H1 (cell line): ENCODE measurements around the gene SNCAIP. TPM values are rescaled to one million over a fixed set of nuclear protein-coding genes. Genes with fewer than 3 reads are reported as not detected.

ENCODE experiments used
- CTCF ChIA-PET: fragments of 300-600 bp; sonication (Branson Sonifier 250); formaldehyde crosslinking; loops from one replicate; lab custom pipeline; 2021; ENCODE audit not compliant: partially characterized antibody; lab: Charles Lee
- POLR2A ChIA-PET: fragments of 300-600 bp; sonication (Branson Sonifier 250); formaldehyde crosslinking; loops from one replicate; lab custom pipeline; 2021; ENCODE audit warnings: inconsistent platforms; ENCODE audit not compliant: partially characterized antibody; lab: Charles Lee
- DNase-seq, 2 experiments: peaks; one replicate each; pipeline versions ENCODE4 v3.0.0 to v3.0.0-alpha.2; 2010 to 2022; ENCODE audit warnings: low spot score in 2 of 2, low read depth in 1 of 2, mixed read lengths in 1 of 2
- FAIRE-seq: peaks from 2 replicates; lab custom pipeline; 2011; peaks lifted over from hg19 to GRCh38; lab: Jason Lieb, UNC
- H2AFZ ChIP-seq: 2 replicates; pipeline ENCODE4 v1.8.1; 2012; ENCODE audit warnings: low read length, inconsistent platforms
- H2AK5ac ChIP-seq: 2 replicates; pipeline ENCODE4 v1.6.1; 2013; ENCODE audit warnings: low read depth, low read length
- H2BK120ac ChIP-seq: replicated peaks from 2 replicates; pipeline ENCODE3; 2013; ENCODE audit warnings: low read depth, low read length, inconsistent platforms
- H2BK12ac ChIP-seq: 2 replicates; pipeline ENCODE4 v1.6.1; 2013; ENCODE audit warnings: low read depth, low read length
- H2BK15ac ChIP-seq: 2 replicates; pipeline ENCODE4 v1.6.1; 2013; ENCODE audit warnings: low read length
- H2BK20ac ChIP-seq: 2 replicates; pipeline ENCODE4 v1.6.1; 2013; ENCODE audit warnings: low read length
- H2BK5ac ChIP-seq: 2 replicates; pipeline ENCODE4 v1.6.1; 2013; ENCODE audit warnings: low read depth, low read length
- H3K14ac ChIP-seq: 2 replicates; pipeline ENCODE4 v1.6.1; 2013; ENCODE audit warnings: inconsistent platforms; ENCODE audit not compliant: insufficient read length
- H3K18ac ChIP-seq: 2 replicates; pipeline ENCODE4 v1.6.1; 2013; ENCODE audit warnings: low read length; ENCODE audit errors: extremely low read depth
- H3K23ac ChIP-seq: 2 replicates; pipeline ENCODE4 v1.6.1; 2013; ENCODE audit warnings: inconsistent platforms; ENCODE audit not compliant: insufficient read length
- H3K23me2 ChIP-seq: 2 replicates; pipeline ENCODE4 v1.6.1; 2013; ENCODE audit warnings: low read depth, low read length
- H3K27ac ChIP-seq: 2 replicates; pipeline ENCODE4 v1.6.1; 2011; ENCODE audit warnings: low read depth, low read length, inconsistent platforms
- H3K27me3 ChIP-seq, 4 experiments: replicated peaks in 1 of 4; 1 replicate in 1 of 4; 2 replicates in 3 of 4; pipeline versions ENCODE4 v1.6.1 to v1.8.1; 2011 to 2013; ENCODE audit warnings: low read length in 3 of 4, mild to moderate bottlenecking in 3 of 4, inconsistent platforms in 2 of 4, mixed read lengths in 2 of 4, moderate library complexity in 1 of 4; ENCODE audit not compliant: control insufficient read depth in 3 of 4, insufficient read depth in 3 of 4; ENCODE audit errors: extremely low read depth in 1 of 4
- H3K36me3 ChIP-seq, 4 experiments: 2 replicates each; pipeline versions ENCODE4 v1.6.1 to v1.8.1; 2011 to 2013; ENCODE audit warnings: mild to moderate bottlenecking in 4 of 4, low read length in 3 of 4, moderate library complexity in 2 of 4, control low read depth in 1 of 4, inconsistent platforms in 1 of 4; ENCODE audit not compliant: insufficient read depth in 4 of 4, control insufficient read depth in 2 of 4
- H3K4ac ChIP-seq: replicated peaks from 2 replicates; pipeline ENCODE3; 2013; ENCODE audit warnings: low read length, low read depth, mixed read lengths, inconsistent platforms; ENCODE audit not compliant: insufficient read length
- H3K4me1 ChIP-seq, 4 experiments: replicated peaks in 1 of 4; 1 replicate in 1 of 4; 2 replicates in 3 of 4; pipeline versions ENCODE4 v1.6.1 to v1.8.1; 2011 to 2013; ENCODE audit warnings: low read length in 3 of 4, inconsistent platforms in 2 of 4, mixed read lengths in 1 of 4; ENCODE audit not compliant: insufficient read depth in 4 of 4, control insufficient read depth in 3 of 4
- H3K4me2 ChIP-seq, 2 experiments: 2 replicates each; pipeline versions ENCODE4 v1.6.1 to v1.8.1; 2011 to 2013; ENCODE audit warnings: low read depth in 2 of 2, low read length in 2 of 2, control low read depth in 1 of 2, inconsistent platforms in 1 of 2, mild to moderate bottlenecking in 1 of 2; ENCODE audit not compliant: insufficient read depth in 1 of 2
- H3K4me3 ChIP-seq, 4 experiments: fragments of 200-600, 300-600 bp in 1 of 4; sonication (generic), shearing (Covaris generic), sonication (Bioruptor Twin) in 1 of 4; 2 replicates each; pipeline versions ENCODE4 v1.5.1 to v1.8.1; 2011 to 2016; ENCODE audit warnings: low read length in 4 of 4, low read depth in 3 of 4, control low read depth in 2 of 4, inconsistent platforms in 2 of 4, mild to moderate bottlenecking in 2 of 4, mixed read lengths in 1 of 4, moderate library complexity in 1 of 4; ENCODE audit not compliant: insufficient read depth in 2 of 4; ENCODE audit errors: extremely low read depth in 1 of 4
- H3K56ac ChIP-seq: replicated peaks from 2 replicates; pipeline ENCODE3; 2013; ENCODE audit warnings: low read depth, mild to moderate bottlenecking, mixed read lengths, low read length, inconsistent platforms; ENCODE audit not compliant: insufficient read length
- H3K79me1 ChIP-seq: 2 replicates; pipeline ENCODE4 v1.6.1; 2013; ENCODE audit warnings: low read depth, low read length, control low read depth
- H3K79me2 ChIP-seq, 2 experiments: 2 replicates each; pipeline versions ENCODE4 v1.6.1 to v1.8.1; 2012 to 2013; ENCODE audit warnings: low read length in 2 of 2, mild to moderate bottlenecking in 2 of 2, inconsistent platforms in 1 of 2; ENCODE audit not compliant: insufficient read depth in 2 of 2, control insufficient read depth in 1 of 2
- H3K9ac ChIP-seq, 4 experiments: replicated peaks in 1 of 4; 1 replicate in 1 of 4; 2 replicates in 3 of 4; pipeline versions ENCODE4 v1.6.1 to v1.8.1; 2011 to 2013; ENCODE audit warnings: low read depth in 3 of 4, low read length in 3 of 4, control low read depth in 2 of 4, mild to moderate bottlenecking in 2 of 4, moderate library complexity in 2 of 4, inconsistent platforms in 1 of 4; ENCODE audit errors: extremely low read depth in 1 of 4
- H3K9me3 ChIP-seq, 2 experiments: 2 replicates each; pipeline versions ENCODE4 v1.6.1 to v1.8.1; 2012 to 2013; ENCODE audit warnings: mild to moderate bottlenecking in 2 of 2, moderate library complexity in 2 of 2, control low read depth in 1 of 2, inconsistent platforms in 1 of 2, low read depth in 1 of 2, low read length in 1 of 2, mixed read lengths in 1 of 2; ENCODE audit not compliant: insufficient read depth in 2 of 2
- H4K20me1 ChIP-seq, 2 experiments: replicated peaks in 1 of 2; 2 replicates each; pipeline versions ENCODE3 to v1.8.1; 2011 to 2013; ENCODE audit warnings: inconsistent platforms in 2 of 2, low read length in 2 of 2, mild to moderate bottlenecking in 1 of 2; ENCODE audit not compliant: insufficient read depth in 2 of 2, control insufficient read depth in 1 of 2
- H4K5ac ChIP-seq: 2 replicates; pipeline ENCODE4 v1.6.1; 2013; ENCODE audit warnings: low read length, low read depth, mixed read lengths, inconsistent platforms; ENCODE audit not compliant: insufficient read length
- H4K8ac ChIP-seq: 2 replicates; pipeline ENCODE4 v1.8.0; 2013; ENCODE audit warnings: mild to moderate bottlenecking, moderate library complexity, low read length, inconsistent platforms; ENCODE audit not compliant: insufficient read depth; ENCODE audit errors: extremely low read depth
- H4K91ac ChIP-seq: replicated peaks from 2 replicates; pipeline ENCODE3; 2013; ENCODE audit warnings: low read length, mixed read lengths, inconsistent platforms; ENCODE audit not compliant: insufficient read length
- BRCA1 ChIP-seq: IDR thresholded peaks from 2 replicates; pipeline ENCODE4 v1.6.1; 2012; ENCODE audit warnings: low read depth, low read length, improper control_type of control experiment
- GABPA ChIP-seq: IDR thresholded peaks from 2 replicates; pipeline ENCODE4 v1.6.1; 2011; ENCODE audit warnings: mild to moderate bottlenecking, low read length, moderate library complexity, borderline replicate concordance; ENCODE audit not compliant: insufficient read depth
- JUND ChIP-seq: IDR thresholded peaks from 2 replicates; pipeline ENCODE4 v1.6.1; 2011; ENCODE audit warnings: mild to moderate bottlenecking, improper control_type of control experiment, low read length
- POLR2AphosphoS5 ChIP-seq: IDR thresholded peaks from 2 replicates; pipeline ENCODE4 v1.6.1; 2011; ENCODE audit warnings: low read depth, low read length
- POU5F1 ChIP-seq: IDR thresholded peaks from 2 replicates; pipeline ENCODE4 v1.6.1; 2011; ENCODE audit warnings: low read depth, mild to moderate bottlenecking, low read length, moderate library complexity
- RFX5 ChIP-seq: IDR thresholded peaks from 2 replicates; pipeline ENCODE4 v1.6.1; 2011; ENCODE audit warnings: low read depth, low read length, improper control_type of control experiment, borderline replicate concordance
- SIRT6 ChIP-seq: IDR thresholded peaks from one replicate; pipeline ENCODE4 v1.7.1; 2012; ENCODE audit warnings: low read length, inconsistent platforms
- SP4 ChIP-seq: IDR thresholded peaks from 2 replicates; pipeline ENCODE4 v1.6.1; 2012; ENCODE audit warnings: low read length, inconsistent platforms
- USF2 ChIP-seq: IDR thresholded peaks from 2 replicates; pipeline ENCODE4 v1.6.1; 2011; ENCODE audit warnings: low read length, improper control_type of control experiment
- YY1 ChIP-seq: IDR thresholded peaks from 2 replicates; pipeline ENCODE4 v1.6.1; 2011; ENCODE audit warnings: low read depth, mild to moderate bottlenecking, low read length
- WGBS, 2 experiments: shearing (Covaris generic) in 1 of 2; methylation state at CpG; one replicate each; pipeline versions ENCODE4 v1.1.6 to v1.1.7; 2013 to 2015; ENCODE audit warnings: low lambda C conversion rate in 2 of 2, mixed read lengths in 2 of 2, inconsistent platforms in 1 of 2, low coverage in 1 of 2, missing lambda C conversion rate in 1 of 2; ENCODE audit not compliant: insufficient replicate concordance in 2 of 2, insufficient coverage in 1 of 2, insufficient read length in 1 of 2; ENCODE audit errors: extremely low coverage in 1 of 2, missing lambda C conversion rate in 1 of 2; 5-methylcytosine and 5-hydroxymethylcytosine counted together
- polyA plus RNA-seq, 7 experiments: library from polyadenylated mRNA; depleted of rRNA in 3 of 7; stranded (reverse) in 5 of 7; unstranded in 2 of 7; fragments of >200 nt in 5 of 7; fragments of 200-250 nt in 2 of 7; gene quantifications; 1 replicate in 5 of 7; 2 replicates in 1 of 7; 4 replicates in 1 of 7; pipeline versions ENCODE4 v1.2.1 to v1.2.3, GENCODE V29; 2011 to 2013; ENCODE audit warnings: missing spikeins in 2 of 7, mixed read lengths in 2 of 7
- total RNA-seq: library from RNA; stranded (reverse); fragmentation: NEBNext Ultra II Directional; extraction: Animal tissue kit (Norgen Biotek cat#: 25700); gene quantifications from 2 replicates; pipeline ENCODE4 v1.2.1, GENCODE V29; 2021

The SNCAIP gene
- total and polyA plus RNA-seq, 2 of the 8 experiments (the other 6 are each of a cell fraction or from before 2014, with no cell fraction given), result 3.9 to 9.0 TPM

GRCh38 chr5:122350496-122350895, 38.5 kb downstream of the SNCAIP start:
- ChIA-PET CTCF (interaction anchor here (0.7 kb wide), 1 partner anchor 987 kb away, joined by 3 read pairs; no protein-coding TSS in a partner anchor), POLR2A (no interaction called here)
- Histone ChIP-seq H3K4ac (no peak overlapping the region), H2BK120ac (no peak overlapping the region), H3K4me1 (peaks cover 0 to 20% (median 11%) of the 10 kb centered on the region in 4 experiments; a peak in 5 of 7 replicates), H3K4me2 (no peak overlapping the region), H2AK5ac (no peak overlapping the region), H3K79me1 (no peaks in the 10 kb centered on the region), H3K9me3 (no peaks in the 10 kb centered on the region), H3K79me2 (no peaks in the 10 kb centered on the region), H4K91ac (no peak overlapping the region), H3K18ac (no peak overlapping the region), H4K5ac (no peak overlapping the region), H3K36me3 (no peaks in the 10 kb centered on the region; a peak in 1 of 8 replicates), H3K23ac (no peak overlapping the region), H3K14ac (no peak overlapping the region), H2BK15ac (no peak overlapping the region), H3K27me3 (no peaks in the 10 kb centered on the region), H2AFZ (no peak overlapping the region), H3K4me3 (no peak overlapping the region), H3K56ac (no peak overlapping the region), H2BK12ac (no peak overlapping the region), H4K8ac (no peak overlapping the region), H2BK5ac (no peak overlapping the region), H3K27ac (no peak overlapping the region), H2BK20ac (no peak overlapping the region; the same call in 1 of the 2 replicates), H4K20me1 (no peaks in the 10 kb centered on the region), H3K23me2 (no peaks in the 10 kb centered on the region), H3K9ac (no peak overlapping the region)
- FAIRE-seq (no peak), DNase-seq (no peak)
- WGBS, 2 experiments, result 83% methylated on average over 3 of the region's 3 CpGs; no CpG with 5 or more reads in 1 of the 2 experiments
- TF ChIP-seq POLR2AphosphoS5, result no peak
- TF ChIP-seq GABPA, result no peak
- no peak for TF ChIP-seq RFX5
- TF ChIP-seq BRCA1, result no peak
- TF ChIP-seq YY1, result no peak
- TF ChIP-seq JUND, result no peak
- TF ChIP-seq SP4, result no peak
- TF ChIP-seq SIRT6, result no peak
- no peak for TF ChIP-seq POU5F1
- no peak for TF ChIP-seq USF2
